ENCODE data around the gene BORCS8.
"Not testable (repeated sequence)": the region's sequence is repeated elsewhere in the genome, so short reads cannot be mapped to it uniquely, and the experiment has no call there.

BORCS8 gene

GRCh38 chr19:19226204-19226603, 34.3 kb upstream of the BORCS8 start:
- H3K36me3 ChIP-seq (replicated peaks): no peaks in the 10 kb centered on the region
- DNase-seq: no peak
- in situ Hi-C loops (cut with HindIII; ENCODE audit: low pct_ligation_motif_present, low sequenced_read_pairs): no loop called here
- no peak overlapping the region for H3K4me3 ChIP-seq (ENCODE audit: low read depth, low read length)
- no peak for TF ChIP-seq CTCF (IDR thresholded peaks at IDR 0.05; ENCODE audit: low read depth, low read length, missing control alignments)
- peaks cover 5% of the 10 kb centered on the region for H3K27me3 ChIP-seq (replicated peaks)
- no peak overlapping the region for H3K27ac ChIP-seq

- peak; percentile 45 for DNase-seq
- H3K27me3 ChIP-seq (replicated peaks): peaks cover 5% of the 10 kb centered on the region
- peak; percentile 76 for TF ChIP-seq CTCF (IDR thresholded peaks at IDR 0.05; ENCODE audit: low read depth, low read length, missing control alignments)
- no peaks in the 10 kb centered on the region for H3K36me3 ChIP-seq (replicated peaks)
- in situ Hi-C loops (cut with HindIII; ENCODE audit: low pct_ligation_motif_present, low sequenced_read_pairs): no loop called here
- no peak overlapping the region for H3K4me3 ChIP-seq (ENCODE audit: low read depth, low read length)
- H3K27ac ChIP-seq: no peak overlapping the region
Observed at GRCh38 chr19:19224852-19225494, 33.0 kb upstream of the BORCS8 start.

- H3K4me3 ChIP-seq (ENCODE audit: low read depth, low read length): no peak overlapping the region
- peaks cover 5% of the 10 kb centered on the region for H3K27me3 ChIP-seq (replicated peaks)
Observed at GRCh38 chr19:19224150-19224851, 32.3 kb upstream of the BORCS8 start.

GRCh38 chr19:19223636-19224035, 31.7 kb upstream of the BORCS8 start:
- in situ Hi-C loops (cut with HindIII; ENCODE audit: low pct_ligation_motif_present, low sequenced_read_pairs): no loop called here
- no peak overlapping the region for H3K4me3 ChIP-seq (ENCODE audit: low read depth, low read length)
- DNase-seq: no peak
- no peak for TF ChIP-seq CTCF (IDR thresholded peaks at IDR 0.05; ENCODE audit: low read depth, low read length, missing control alignments)
- peaks cover 5% of the 10 kb centered on the region for H3K27me3 ChIP-seq (replicated peaks)
- no peak overlapping the region for H3K27ac ChIP-seq
- no peaks in the 10 kb centered on the region for H3K36me3 ChIP-seq (replicated peaks)

More at GRCh38 chr19:19224150-19224851, 32.3 kb upstream of the BORCS8 start:
- TF ChIP-seq CTCF (IDR thresholded peaks at IDR 0.05; ENCODE audit: low read depth, low read length, missing control alignments): no peak
- in situ Hi-C loops (cut with HindIII; ENCODE audit: low pct_ligation_motif_present, low sequenced_read_pairs): no loop called here
- no peak for DNase-seq
- H3K27ac ChIP-seq: no peak overlapping the region
- H3K36me3 ChIP-seq (replicated peaks): no peaks in the 10 kb centered on the region

- H3K27me3 ChIP-seq (replicated peaks): peaks cover 5% of the 10 kb centered on the region
- in situ Hi-C loops (cut with HindIII; ENCODE audit: low pct_ligation_motif_present, low sequenced_read_pairs): no loop called here
- no peak for TF ChIP-seq CTCF (IDR thresholded peaks at IDR 0.05; ENCODE audit: low read depth, low read length, missing control alignments)
- H3K36me3 ChIP-seq (replicated peaks): no peaks in the 10 kb centered on the region
- DNase-seq: no peak
- H3K27ac ChIP-seq: no peak overlapping the region
- H3K4me3 ChIP-seq (ENCODE audit: low read depth, low read length): no peak overlapping the region
Observed at GRCh38 chr19:19223060-19223459, 31.1 kb upstream of the BORCS8 start.

GRCh38 chr19:19221000-19221399, 29.0 kb upstream of the BORCS8 start:
- H3K27ac ChIP-seq; H3K4me3 ChIP-seq (ENCODE audit: low read depth, low read length); DNase-seq; H3K27me3 ChIP-seq (replicated peaks); in situ Hi-C loops (cut with HindIII; ENCODE audit: low pct_ligation_motif_present, low sequenced_read_pairs); H3K36me3 ChIP-seq (replicated peaks): not testable (repeated sequence)

Measured in brain microvascular endothelial cell (primary cell).